ENCODE results near the gene PHF21A.

PHF21A gene

GRCh38 chr11:45930951-45931570, 190.2 kb downstream of the PHF21A start:
- DNase-seq, result no peak

GRCh38 chr11:45930031-45930794, 191.0 kb downstream of the PHF21A start:
- no peak for DNase-seq

- DNase-seq, result no peak
Measured at GRCh38 chr11:45929486-45930030, 191.7 kb downstream of the PHF21A start.

GRCh38 chr11:45928535-45929215, 192.6 kb downstream of the PHF21A start:
- DNase-seq, result no peak

GRCh38 chr11:45927684-45928413, 193.4 kb downstream of the PHF21A start:
- DNase-seq, result no peak

GRCh38 chr11:45927332-45927683, 193.9 kb downstream of the PHF21A start:
- DNase-seq, result no peak

- no peak for DNase-seq
Measured at GRCh38 chr11:45926536-45927331, 194.5 kb downstream of the PHF21A start.

- no peak for DNase-seq
Measured at GRCh38 chr11:45926001-45926401, 195.3 kb downstream of the PHF21A start.

- DNase-seq, result no peak
Measured at GRCh38 chr11:45925550-45925949, 195.7 kb downstream of the PHF21A start.

GRCh38 chr11:45924927-45925326, 196.3 kb downstream of the PHF21A start:
- DNase-seq, result no peak

GRCh38 chr11:45924036-45924915, 197.0 kb downstream of the PHF21A start:
- DNase-seq, result no peak

GRCh38 chr11:45922425-45923082, 198.7 kb downstream of the PHF21A start, which contains the start of gene LARGE2:
LARGE2 (plus strand) TSS chr11:45922656; CDS start chr11:45922883, 227 bp downstream.
- no peak for DNase-seq

- no peak for DNase-seq
Measured at GRCh38 chr11:45921561-45922424, 199.5 kb downstream of the PHF21A start.

- no peak for DNase-seq
Measured at GRCh38 chr11:45920531-45921477, 200.4 kb downstream of the PHF21A start.

- no peak for DNase-seq
Measured at GRCh38 chr11:45919806-45920530, 201.3 kb downstream of the PHF21A start.

- DNase-seq, result no peak
Measured at GRCh38 chr11:45918962-45919675, 202.1 kb downstream of the PHF21A start.
